ENCODE data around the gene COMTD1. TPM values are rescaled to one million over a fixed set of nuclear protein-coding genes. Genes with fewer than 3 reads are reported as not detected.

COMTD1 gene
- total RNA-seq, 1 donor from 2014 or later, result 4.2 TPM

DNA sequence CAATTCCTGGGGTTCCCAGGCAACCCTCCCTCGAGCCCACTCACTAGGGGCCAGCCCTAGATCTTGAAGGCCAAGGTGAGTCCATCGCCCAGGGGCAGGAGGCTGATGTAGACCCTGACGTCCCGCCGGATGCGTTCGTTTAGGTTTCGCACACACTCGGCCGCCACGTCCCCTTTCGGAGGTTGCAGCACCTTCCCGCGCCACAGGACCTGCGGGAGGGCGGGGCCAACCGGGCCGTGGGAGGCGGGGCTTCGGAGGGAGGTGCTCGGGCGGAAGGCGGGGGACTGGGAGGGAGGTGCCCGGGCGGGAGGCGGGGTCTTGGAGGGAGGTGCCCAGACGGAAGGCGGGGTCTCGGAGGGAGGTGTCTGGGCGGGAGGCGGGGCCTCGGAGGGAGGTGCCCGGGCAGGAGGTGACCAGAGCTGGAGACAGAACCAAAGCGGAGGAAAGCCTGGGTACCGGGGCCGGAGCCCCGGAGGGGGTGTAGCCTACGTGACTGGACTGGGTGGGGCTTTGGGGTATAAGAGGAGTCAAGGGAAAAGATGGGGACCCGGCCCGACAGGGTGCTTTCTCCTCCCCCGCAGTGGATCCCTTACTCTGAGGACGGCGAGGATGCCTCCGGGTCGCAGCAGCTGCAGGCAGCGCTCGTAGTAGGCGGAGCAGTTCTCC, 1.6 kb downstream of the COMTD1 start:
- Histone ChIP-seq H3K4me3 (ENCODE audit: low read length in 3 of 3) (peak overlapping the region; percentile 77 to 82 (median 81)), H3K9ac (ENCODE audit: low read depth in 1 of 3, low read length in 3 of 3) (peak overlapping the region; percentile 74 to 88 (median 82))

DNA sequence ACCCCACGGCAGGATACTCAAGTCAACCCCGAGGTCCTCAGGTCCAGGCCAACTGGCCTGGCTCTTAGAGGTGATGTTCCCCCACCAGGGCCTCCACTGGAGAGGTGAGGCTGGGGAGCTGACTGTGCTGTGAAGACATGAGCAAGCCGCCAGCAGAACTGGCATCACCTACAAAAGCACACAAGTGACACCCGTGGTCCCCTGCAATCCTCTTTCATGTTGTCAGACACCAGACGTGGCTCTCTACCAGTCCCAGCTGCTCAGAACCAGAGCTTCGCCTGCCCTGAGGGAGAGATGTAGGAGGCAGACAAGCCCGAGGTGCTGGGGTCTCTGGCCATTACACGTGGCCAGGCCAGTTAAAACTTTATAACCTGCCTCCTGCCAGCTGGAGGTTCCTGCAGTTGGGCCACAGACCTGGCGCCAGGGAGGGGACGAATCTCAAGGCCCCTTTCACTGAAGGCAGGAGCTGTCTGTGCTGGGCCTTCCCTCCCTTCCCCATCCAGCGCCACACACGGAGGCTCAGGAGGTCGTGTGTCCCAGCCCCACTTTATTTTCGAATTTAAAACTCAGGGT, 2.2 kb downstream of the COMTD1 start:
- Histone ChIP-seq H3K9ac (ENCODE audit: low read depth in 1 of 3, low read length in 3 of 3) (peak overlapping the region in 1 of 3 donors; percentile 54), H3K27ac (ENCODE audit: low read depth, low read length) (peak overlapping the region; percentile 66), H3K4me3 (ENCODE audit: low read length in 3 of 3) (peak overlapping the region in 1 of 3 donors; percentile 4), H3K4me1 (ENCODE audit: control insufficient read depth in 3 of 3, insufficient read depth in 3 of 3, low read length in 3 of 3) (peaks cover 25 to 31% (median 28%) of the 10 kb centered on the region in 3 donors), H3K36me3 (ENCODE audit: control insufficient read depth in 3 of 3, insufficient read depth in 3 of 3, low read length in 3 of 3) (peaks cover 16 to 21% (median 19%) of the 10 kb centered on the region in 3 donors), H3K9me3 (ENCODE audit: control insufficient read depth in 3 of 3, low read length in 3 of 3) (no peaks in the 10 kb centered on the region), H3K27me3 (ENCODE audit: control insufficient read depth in 3 of 3, insufficient read depth in 3 of 3, low read length in 3 of 3) (no peaks in the 10 kb centered on the region)

More for the DNA sequence above, 1.6 kb downstream of the COMTD1 start:
- no peaks in the 10 kb centered on the region for H3K27me3 ChIP-seq (ENCODE audit: control insufficient read depth in 3 of 3, insufficient read depth in 3 of 3, low read length in 3 of 3)
- peaks cover 13 to 20% (median 17%) of the 10 kb centered on the region in 3 donors for H3K36me3 ChIP-seq (ENCODE audit: control insufficient read depth in 3 of 3, insufficient read depth in 3 of 3, low read length in 3 of 3)
- no peaks in the 10 kb centered on the region for H3K9me3 ChIP-seq (ENCODE audit: control insufficient read depth in 3 of 3, low read length in 3 of 3)
- H3K27ac ChIP-seq (ENCODE audit: low read depth, low read length), result peak overlapping the region; percentile 66
- peaks cover 20 to 25% (median 24%) of the 10 kb centered on the region in 3 donors for H3K4me1 ChIP-seq (ENCODE audit: control insufficient read depth in 3 of 3, insufficient read depth in 3 of 3, low read length in 3 of 3)

DNA sequence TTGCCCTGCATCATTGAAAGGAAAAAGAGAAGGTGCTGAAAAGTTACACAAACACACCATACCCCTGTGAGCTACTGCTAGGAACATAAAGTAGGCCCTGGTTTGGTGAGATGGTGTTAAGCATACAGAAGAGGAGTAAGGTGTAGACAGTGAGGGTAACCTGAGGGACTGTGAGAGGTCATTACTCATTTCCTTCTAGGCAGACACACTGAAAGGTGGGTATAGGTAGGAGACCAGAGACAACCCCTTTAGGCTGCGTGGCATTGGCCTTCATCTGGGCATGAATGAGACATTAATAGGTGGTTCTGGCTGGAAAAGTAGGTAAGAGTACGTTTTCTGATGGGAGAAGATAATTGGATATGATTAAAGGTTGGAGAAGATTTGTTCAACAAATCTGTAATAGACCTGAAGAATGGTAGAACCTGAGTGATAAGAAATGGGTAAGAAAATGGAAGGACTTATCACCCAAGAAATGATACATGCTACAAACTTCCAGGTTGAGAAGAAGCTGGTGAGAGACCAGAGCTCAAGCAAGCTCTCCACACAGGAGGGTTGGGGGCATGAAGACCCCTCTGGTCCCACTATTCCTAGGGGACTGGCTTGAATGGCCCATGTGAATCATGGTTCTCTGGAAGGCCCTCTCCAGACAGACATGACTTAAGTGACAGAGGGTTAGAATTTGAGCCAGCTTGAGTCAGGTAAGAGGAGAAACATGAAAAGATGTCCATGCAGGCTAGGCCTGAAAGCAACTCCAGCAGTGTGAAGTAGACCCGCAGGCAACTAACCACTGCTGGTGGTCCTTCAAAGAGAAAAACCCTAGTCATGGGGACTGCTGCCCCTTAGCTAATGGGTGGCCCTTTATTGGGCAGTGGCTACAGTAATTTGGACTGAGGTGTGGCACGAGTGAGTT, 3.8 kb downstream of the COMTD1 start:
- Histone ChIP-seq H3K27ac (ENCODE audit: low read depth, low read length) (no peak overlapping the region), H3K9me3 (ENCODE audit: control insufficient read depth in 3 of 3, low read length in 3 of 3) (no peaks in the 10 kb centered on the region), H3K4me3 (ENCODE audit: low read length in 3 of 3) (no peak overlapping the region), H3K9ac (ENCODE audit: low read depth in 1 of 3, low read length in 3 of 3) (no peak overlapping the region), H3K36me3 (ENCODE audit: control insufficient read depth in 3 of 3, insufficient read depth in 3 of 3, low read length in 3 of 3) (peaks cover 17 to 27% (median 19%) of the 10 kb centered on the region in 3 donors), H3K27me3 (ENCODE audit: control insufficient read depth in 3 of 3, insufficient read depth in 3 of 3, low read length in 3 of 3) (no peaks in the 10 kb centered on the region), H3K4me1 (ENCODE audit: control insufficient read depth in 3 of 3, insufficient read depth in 3 of 3, low read length in 3 of 3) (peaks cover 36 to 41% (median 38%) of the 10 kb centered on the region in 3 donors)

DNA sequence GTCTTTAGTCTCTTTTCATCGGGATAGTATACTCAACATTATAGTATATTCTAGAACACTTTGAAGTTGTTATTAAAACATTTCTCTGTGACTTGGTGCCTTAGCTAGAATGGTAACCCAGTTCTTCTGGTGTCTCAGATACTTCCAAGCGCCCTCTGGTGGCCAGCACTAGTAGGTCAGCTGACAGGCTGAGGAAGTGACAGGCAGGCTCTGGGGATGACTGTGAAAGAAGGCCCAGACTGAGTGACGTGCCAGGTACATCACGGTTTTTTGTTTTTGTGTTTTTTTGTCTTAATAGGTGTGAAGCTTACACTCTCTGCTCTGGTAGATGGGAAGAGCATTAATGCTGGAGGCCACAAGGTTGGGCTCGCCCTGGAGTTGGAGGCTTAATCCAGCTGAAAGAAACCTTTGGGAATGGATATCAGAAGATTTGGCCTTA, 5.1 kb downstream of the COMTD1 start:
- Histone ChIP-seq H3K4me3 (ENCODE audit: low read length in 3 of 3) (no peak overlapping the region), H3K4me1 (ENCODE audit: control insufficient read depth in 3 of 3, insufficient read depth in 3 of 3, low read length in 3 of 3) (peaks cover 45 to 49% (median 49%) of the 10 kb centered on the region in 3 donors), H3K27ac (ENCODE audit: low read depth, low read length) (no peak overlapping the region), H3K27me3 (ENCODE audit: control insufficient read depth in 3 of 3, insufficient read depth in 3 of 3, low read length in 3 of 3) (no peaks in the 10 kb centered on the region), H3K36me3 (ENCODE audit: control insufficient read depth in 3 of 3, insufficient read depth in 3 of 3, low read length in 3 of 3) (peaks cover 17 to 31% (median 19%) of the 10 kb centered on the region in 3 donors), H3K9ac (ENCODE audit: low read depth in 1 of 3, low read length in 3 of 3) (no peak overlapping the region), H3K9me3 (ENCODE audit: control insufficient read depth in 3 of 3, low read length in 3 of 3) (no peaks in the 10 kb centered on the region)

DNA sequence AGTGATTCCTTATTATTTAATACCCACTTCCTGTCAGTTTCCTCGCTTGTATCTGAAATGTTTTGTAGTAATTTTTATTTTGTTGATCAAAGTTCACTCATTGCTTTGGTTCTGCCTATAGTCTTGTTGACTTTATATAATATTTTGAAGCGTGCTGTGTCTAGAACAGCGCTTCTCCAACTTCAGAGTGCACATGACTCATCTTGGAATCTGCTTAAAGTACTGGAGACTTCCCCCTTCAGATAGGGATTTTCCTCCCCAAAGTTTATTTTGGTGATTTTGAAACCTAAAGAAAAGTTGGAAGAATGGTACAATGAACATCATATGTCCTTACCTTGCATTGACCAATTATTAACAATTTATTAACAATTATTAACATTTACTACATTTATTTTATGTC, 5.8 kb downstream of the COMTD1 start:
- Histone ChIP-seq H3K9me3 (ENCODE audit: control insufficient read depth in 3 of 3, low read length in 3 of 3) (no peaks in the 10 kb centered on the region), H3K4me3 (ENCODE audit: low read length in 3 of 3) (no peak overlapping the region), H3K9ac (ENCODE audit: low read depth in 1 of 3, low read length in 3 of 3) (no peak overlapping the region), H3K36me3 (ENCODE audit: control insufficient read depth in 3 of 3, insufficient read depth in 3 of 3, low read length in 3 of 3) (peaks cover 17 to 33% (median 19%) of the 10 kb centered on the region in 3 donors), H3K27me3 (ENCODE audit: control insufficient read depth in 3 of 3, insufficient read depth in 3 of 3, low read length in 3 of 3) (no peaks in the 10 kb centered on the region), H3K27ac (ENCODE audit: low read depth, low read length) (no peak overlapping the region), H3K4me1 (ENCODE audit: control insufficient read depth in 3 of 3, insufficient read depth in 3 of 3, low read length in 3 of 3) (peaks cover 47 to 50% (median 50%) of the 10 kb centered on the region in 3 donors)

DNA sequence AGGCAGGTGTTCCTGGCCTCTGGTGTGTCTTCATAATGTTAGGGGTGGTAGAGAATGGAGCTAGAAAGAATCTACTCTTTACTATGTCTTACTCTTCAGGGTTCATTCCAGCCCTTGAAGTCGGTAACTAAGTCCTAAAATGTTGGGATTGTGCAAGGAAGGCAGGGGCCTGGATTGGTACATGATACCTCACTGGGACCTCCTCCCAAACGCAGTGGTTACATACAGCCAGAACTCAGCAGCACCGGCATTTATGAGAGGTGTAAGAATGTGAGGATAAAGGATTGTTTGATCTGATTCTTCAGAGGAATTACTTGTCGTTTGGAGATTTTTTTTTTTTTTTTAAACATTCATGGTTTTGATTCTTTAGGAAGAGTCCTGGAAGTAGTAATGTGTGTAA, 6.9 kb downstream of the COMTD1 start:
- Histone ChIP-seq H3K27ac (ENCODE audit: low read depth, low read length) (peak overlapping the region; percentile 5), H3K4me1 (ENCODE audit: control insufficient read depth in 3 of 3, insufficient read depth in 3 of 3, low read length in 3 of 3) (peaks cover 50 to 54% (median 52%) of the 10 kb centered on the region in 3 donors), H3K36me3 (ENCODE audit: control insufficient read depth in 3 of 3, insufficient read depth in 3 of 3, low read length in 3 of 3) (peaks cover 21 to 41% (median 23%) of the 10 kb centered on the region in 3 donors), H3K9ac (ENCODE audit: low read depth in 1 of 3, low read length in 3 of 3) (peak overlapping the region in 1 of 3 donors; percentile 20), H3K27me3 (ENCODE audit: control insufficient read depth in 3 of 3, insufficient read depth in 3 of 3, low read length in 3 of 3) (no peaks in the 10 kb centered on the region), H3K4me3 (ENCODE audit: low read length in 3 of 3) (no peak overlapping the region), H3K9me3 (ENCODE audit: control insufficient read depth in 3 of 3, low read length in 3 of 3) (no peaks in the 10 kb centered on the region)

DNA sequence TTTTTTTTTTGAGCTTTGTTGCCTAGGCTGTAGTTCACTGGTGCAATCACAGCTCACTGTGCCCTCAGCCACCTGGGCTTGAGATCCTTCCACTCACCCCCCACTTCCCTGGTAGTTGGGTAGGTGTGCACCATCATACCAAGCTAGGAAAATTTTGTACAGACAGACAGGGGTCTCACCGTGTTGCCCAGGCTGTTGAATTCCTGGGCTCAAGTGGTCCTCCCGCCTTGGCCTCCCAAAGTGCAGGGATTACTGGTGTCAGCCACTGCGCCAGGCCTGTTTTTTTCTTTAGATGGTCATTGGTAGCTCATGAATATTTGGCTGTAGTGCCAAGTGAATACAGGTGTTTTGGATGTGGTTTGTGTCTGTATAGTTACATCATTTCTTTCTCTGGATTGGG, 7.5 kb downstream of the COMTD1 start:
- H3K9me3 ChIP-seq (ENCODE audit: control insufficient read depth in 3 of 3, low read length in 3 of 3), result no peaks in the 10 kb centered on the region
- H3K27me3 ChIP-seq (ENCODE audit: control insufficient read depth in 3 of 3, insufficient read depth in 3 of 3, low read length in 3 of 3), result no peaks in the 10 kb centered on the region
- peaks cover 53 to 60% (median 54%) of the 10 kb centered on the region in 3 donors for H3K4me1 ChIP-seq (ENCODE audit: control insufficient read depth in 3 of 3, insufficient read depth in 3 of 3, low read length in 3 of 3)
- H3K27ac ChIP-seq (ENCODE audit: low read depth, low read length), result peak overlapping the region; percentile 5
- no peak overlapping the region for H3K4me3 ChIP-seq (ENCODE audit: low read length in 3 of 3)
- no peak overlapping the region for H3K9ac ChIP-seq (ENCODE audit: low read depth in 1 of 3, low read length in 3 of 3)
- H3K36me3 ChIP-seq (ENCODE audit: control insufficient read depth in 3 of 3, insufficient read depth in 3 of 3, low read length in 3 of 3), result peaks cover 26 to 46% (median 28%) of the 10 kb centered on the region in 3 donors

DNA sequence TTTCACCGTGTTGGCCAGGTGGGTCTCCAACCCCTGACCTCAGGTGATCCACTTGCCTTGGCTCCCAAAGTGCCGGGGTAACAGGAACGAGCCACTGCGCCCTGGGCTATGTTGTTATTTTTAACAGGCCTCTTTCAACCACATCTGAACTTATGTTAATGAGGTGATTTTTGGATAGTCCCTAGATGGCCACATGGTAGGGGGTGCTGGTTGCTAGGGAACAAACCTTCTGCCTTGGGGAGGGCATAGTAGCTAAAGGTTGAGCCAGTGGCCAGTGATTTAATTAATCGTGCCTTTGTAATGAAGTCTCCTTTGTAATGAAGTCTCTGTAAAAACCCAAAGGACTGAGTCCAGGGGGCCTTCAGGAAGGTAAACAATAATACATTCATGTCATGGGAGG, 9.1 kb downstream of the COMTD1 start:
- Histone ChIP-seq H3K4me1 (ENCODE audit: control insufficient read depth in 3 of 3, insufficient read depth in 3 of 3, low read length in 3 of 3) (peaks cover 55 to 62% (median 57%) of the 10 kb centered on the region in 3 donors), H3K9me3 (ENCODE audit: control insufficient read depth in 3 of 3, low read length in 3 of 3) (no peaks in the 10 kb centered on the region), H3K36me3 (ENCODE audit: control insufficient read depth in 3 of 3, insufficient read depth in 3 of 3, low read length in 3 of 3) (peaks cover 23 to 53% (median 35%) of the 10 kb centered on the region in 3 donors), H3K27ac (ENCODE audit: low read depth, low read length) (peak overlapping the region; percentile 65), H3K9ac (ENCODE audit: low read depth in 1 of 3, low read length in 3 of 3) (peak overlapping the region; percentile 26 to 42 (median 40)), H3K4me3 (ENCODE audit: low read length in 3 of 3) (no peak overlapping the region), H3K27me3 (ENCODE audit: control insufficient read depth in 3 of 3, insufficient read depth in 3 of 3, low read length in 3 of 3) (no peaks in the 10 kb centered on the region)

DNA sequence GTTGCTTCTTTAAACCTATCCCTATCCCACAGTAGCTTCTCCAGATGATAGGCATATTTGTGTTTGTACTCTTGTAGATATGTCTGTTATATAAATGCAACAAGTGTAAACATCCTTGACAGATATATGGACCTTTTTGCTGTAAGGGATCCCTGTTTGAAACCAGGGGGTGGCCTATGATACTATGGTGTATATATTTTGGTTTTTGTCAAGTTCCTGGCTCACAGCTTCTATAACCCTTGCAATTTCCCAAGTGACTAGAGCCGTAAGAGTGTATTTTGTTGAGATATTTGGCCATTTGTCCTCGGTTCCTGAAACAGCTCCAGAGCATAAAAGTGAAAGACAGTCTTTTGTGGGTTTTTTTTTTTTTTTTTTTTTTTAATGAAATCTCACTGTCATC, 9.7 kb downstream of the COMTD1 start:
- H3K4me3 ChIP-seq (ENCODE audit: low read length in 3 of 3), result no peak overlapping the region
- H3K27ac ChIP-seq (ENCODE audit: low read depth, low read length), result peak overlapping the region; percentile 65
- peaks cover 17 to 53% (median 34%) of the 10 kb centered on the region in 3 donors for H3K36me3 ChIP-seq (ENCODE audit: control insufficient read depth in 3 of 3, insufficient read depth in 3 of 3, low read length in 3 of 3)
- H3K9ac ChIP-seq (ENCODE audit: low read depth in 1 of 3, low read length in 3 of 3), result peak overlapping the region in 1 of 3 donors; percentile 2
- H3K4me1 ChIP-seq (ENCODE audit: control insufficient read depth in 3 of 3, insufficient read depth in 3 of 3, low read length in 3 of 3), result peaks cover 55 to 62% (median 57%) of the 10 kb centered on the region in 3 donors
- no peaks in the 10 kb centered on the region for H3K27me3 ChIP-seq (ENCODE audit: control insufficient read depth in 3 of 3, insufficient read depth in 3 of 3, low read length in 3 of 3)
- no peaks in the 10 kb centered on the region for H3K9me3 ChIP-seq (ENCODE audit: control insufficient read depth in 3 of 3, low read length in 3 of 3)
